HG02642 (cell line): ENCODE data around the gene LLGL2.

ENCODE experiments used
- ATAC-seq: cut with Tn5 transposase; IDR thresholded peaks from one replicate; pipeline ENCODE4 v1.9.1; 2021; ENCODE audit warnings: mild to moderate bottlenecking; ENCODE audit not compliant: unreplicated experiment, poor library complexity

The LLGL2 gene

DNA sequence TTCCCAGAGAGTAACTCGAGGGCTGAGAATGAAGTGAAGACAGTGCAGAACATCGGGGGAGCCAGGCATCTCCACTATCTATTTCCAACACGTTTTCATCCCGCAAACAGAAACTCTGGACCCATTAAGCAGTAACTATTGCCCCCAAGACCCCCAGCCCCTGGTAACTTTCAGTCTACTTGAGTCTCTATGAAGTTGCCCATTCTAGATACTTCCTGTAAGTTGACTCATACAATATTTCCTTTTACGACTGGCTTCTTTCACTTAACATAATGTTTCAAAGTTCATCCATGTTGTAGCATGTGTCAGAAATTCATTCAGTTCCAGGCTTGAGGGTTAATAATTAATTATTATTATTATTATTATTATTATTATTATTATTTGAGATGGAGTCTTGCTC, 81.6 kb downstream of the LLGL2 start:
- ATAC-seq: no peak

DNA sequence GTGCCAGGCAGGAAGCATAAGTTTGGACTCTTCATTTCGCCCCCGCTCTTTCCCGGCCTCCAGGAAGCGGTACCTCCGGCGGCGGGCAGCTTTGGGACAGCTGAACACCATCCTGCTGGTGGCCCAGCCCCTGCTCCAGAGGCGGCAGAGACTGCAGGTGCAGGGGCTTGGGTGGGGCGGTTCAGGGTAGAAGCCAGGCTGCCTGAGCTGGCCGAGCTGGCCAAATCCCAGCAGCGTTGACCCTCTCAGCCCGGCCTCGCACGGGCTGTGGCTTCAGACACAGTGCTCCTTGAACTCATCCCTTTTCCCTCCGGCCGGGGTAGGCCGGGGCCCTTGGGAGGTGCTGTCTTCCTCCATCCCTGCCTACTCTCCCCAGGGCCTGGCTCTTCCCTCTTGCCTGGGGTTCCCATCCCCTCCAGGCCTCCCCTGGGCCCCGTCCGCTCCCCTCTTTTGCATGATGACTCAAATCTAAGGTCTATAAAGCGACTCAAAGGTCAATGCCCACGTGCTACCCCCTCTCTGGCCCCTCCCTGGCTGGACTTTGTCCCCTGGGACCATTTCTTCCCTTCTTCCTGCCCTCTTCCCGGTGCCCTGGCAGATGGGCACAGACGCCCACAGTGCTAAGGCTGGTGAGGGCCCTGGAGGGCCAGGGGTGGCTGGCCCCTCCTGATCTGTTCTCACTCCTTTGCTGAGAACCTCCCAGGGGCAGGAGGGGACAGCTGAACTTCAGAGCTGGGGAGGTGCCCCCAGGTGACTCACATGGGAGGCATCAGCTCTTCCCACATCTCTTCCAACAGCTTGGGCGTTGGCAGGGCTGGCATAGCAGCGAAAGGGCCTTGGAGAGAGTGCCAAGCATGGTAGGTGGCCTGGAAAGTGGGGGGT, 84.8 kb downstream of the LLGL2 start:
- ATAC-seq: no peak

DNA sequence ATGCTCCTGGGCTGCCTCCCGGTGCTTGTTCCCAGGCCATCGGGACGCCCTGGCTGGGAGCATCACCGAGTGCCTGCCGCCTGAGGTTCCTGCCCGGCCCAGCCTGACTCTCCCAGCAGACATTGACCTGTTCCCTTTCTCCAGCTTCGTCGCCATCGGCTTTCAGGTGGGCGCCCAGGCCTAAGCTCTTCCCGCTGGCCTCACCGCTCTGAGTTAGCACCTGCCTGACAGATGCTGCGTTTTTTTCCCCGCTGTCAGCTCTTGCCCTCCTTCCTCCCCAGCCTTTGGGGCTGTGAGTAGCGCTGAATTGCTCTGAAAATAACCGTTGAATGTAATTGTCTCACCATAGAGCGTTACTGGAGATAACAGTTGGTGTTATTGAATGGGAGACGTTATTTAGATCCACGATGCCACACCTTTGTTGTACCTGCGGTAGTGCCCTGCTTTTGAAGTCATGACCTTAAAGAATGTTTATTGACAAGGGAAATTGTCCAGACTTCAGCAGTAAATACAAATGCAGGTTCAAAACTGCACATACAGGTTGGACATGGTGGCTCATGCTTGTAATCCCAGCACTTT, 86.4 kb downstream of the LLGL2 start:
- ATAC-seq: no peak

DNA sequence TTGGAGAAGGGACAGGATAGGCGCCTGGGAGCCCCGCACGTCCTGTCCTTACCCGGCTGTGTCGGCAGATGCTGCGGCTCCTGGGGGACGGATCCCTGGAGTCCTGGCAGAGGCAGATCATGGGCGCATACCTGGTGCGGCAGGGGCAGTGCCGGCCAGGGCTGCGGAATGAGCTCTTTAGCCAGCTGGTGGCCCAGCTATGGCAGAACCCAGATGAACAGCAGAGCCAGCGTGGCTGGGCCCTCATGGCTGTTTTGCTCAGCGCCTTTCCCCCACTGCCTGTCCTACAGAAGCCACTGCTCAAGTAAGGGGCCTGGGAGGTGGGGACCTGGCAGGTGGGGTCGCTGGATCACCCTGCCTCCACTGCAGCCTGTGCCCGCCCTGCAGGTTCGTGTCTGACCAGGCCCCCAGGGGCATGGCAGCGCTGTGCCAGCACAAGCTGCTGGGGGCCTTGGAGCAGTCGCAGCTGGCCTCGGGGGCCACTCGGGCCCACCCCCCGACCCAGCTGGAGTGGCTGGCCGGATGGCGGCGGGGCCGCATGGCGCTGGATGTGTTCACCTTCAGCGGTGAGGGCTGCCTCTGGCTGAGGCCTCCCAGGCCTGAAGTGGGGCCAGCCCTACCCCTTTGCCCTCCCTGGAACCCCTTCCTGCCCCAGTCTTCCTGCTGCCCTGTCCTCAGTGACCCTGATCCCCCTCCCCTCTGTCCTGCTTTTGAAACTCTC, 87.6 kb downstream of the LLGL2 start:
- ATAC-seq: no peak

DNA sequence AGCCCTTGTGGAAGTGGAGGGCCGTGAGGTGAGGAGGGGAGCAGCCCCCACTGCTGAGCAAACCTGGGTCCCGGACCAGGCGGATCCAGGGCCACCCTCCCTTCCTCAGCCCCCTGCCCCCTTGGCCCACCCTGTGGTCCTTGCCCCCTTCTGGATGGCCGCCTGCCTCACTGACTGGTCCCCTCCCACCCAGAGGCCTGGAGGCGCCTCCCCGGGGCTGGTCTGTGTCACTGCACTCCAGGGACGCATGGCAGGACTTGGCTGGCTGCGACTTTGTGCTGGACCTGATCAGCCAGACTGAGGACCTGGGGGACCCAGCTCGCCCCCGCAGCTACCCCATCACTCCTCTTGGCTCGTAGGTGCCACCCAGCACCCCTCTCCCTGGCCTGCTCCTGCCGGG, 88.5 kb downstream of the LLGL2 start:
- no peak for ATAC-seq

DNA sequence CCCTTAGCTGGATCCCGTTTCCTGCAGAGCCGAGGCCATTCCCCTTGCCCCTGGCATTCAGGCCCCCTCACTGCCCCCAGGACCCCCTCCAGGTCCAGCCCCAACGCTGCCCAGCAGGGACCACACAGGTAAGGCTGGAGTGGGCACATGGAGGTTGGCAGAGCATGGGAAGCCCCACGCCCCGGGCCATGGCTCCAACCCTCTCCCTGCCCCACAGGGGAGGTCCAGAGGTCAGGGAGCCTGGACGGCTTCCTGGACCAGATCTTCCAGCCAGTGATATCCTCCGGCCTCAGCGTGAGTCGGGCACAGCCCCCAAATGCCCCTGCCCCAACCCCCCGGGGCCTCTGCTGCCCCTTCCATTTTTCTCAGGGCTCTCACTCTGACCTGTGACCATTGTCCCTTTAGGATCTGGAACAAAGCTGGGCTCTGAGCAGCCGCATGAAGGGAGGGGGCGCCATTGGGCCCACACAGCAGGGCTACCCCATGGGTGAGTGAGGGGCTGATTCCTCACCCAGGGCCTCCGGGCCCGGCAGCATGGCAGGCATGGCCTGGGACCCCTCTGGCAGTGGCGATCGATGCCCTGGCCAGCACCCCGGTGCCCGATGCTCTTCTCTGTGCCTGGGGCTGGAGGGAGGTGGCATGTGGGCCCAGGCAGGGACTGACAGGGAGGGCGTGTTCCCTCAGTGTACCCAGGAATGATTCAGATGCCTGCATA, 89.2 kb downstream of the LLGL2 start:
- no peak for ATAC-seq

DNA sequence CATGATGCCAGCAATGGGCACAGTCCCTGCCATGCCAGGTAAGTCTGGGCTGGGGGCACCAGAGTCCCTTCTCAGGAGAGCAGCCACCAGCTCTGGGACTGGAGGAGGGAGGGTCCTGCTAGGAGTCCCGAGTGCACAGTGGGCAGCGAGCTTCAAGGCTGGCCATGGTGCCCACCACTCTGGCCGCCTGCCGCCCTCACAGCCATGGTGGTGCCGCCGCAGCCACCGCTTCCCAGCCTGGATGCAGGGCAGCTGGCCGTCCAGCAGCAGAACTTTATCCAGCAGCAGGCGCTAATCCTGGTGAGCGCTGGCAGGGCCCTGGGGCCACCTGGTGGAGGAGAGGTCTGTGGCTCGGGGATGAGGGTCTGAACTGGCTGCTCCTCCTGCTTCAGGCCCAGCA, 89.8 kb downstream of the LLGL2 start:
- ATAC-seq: no peak

DNA sequence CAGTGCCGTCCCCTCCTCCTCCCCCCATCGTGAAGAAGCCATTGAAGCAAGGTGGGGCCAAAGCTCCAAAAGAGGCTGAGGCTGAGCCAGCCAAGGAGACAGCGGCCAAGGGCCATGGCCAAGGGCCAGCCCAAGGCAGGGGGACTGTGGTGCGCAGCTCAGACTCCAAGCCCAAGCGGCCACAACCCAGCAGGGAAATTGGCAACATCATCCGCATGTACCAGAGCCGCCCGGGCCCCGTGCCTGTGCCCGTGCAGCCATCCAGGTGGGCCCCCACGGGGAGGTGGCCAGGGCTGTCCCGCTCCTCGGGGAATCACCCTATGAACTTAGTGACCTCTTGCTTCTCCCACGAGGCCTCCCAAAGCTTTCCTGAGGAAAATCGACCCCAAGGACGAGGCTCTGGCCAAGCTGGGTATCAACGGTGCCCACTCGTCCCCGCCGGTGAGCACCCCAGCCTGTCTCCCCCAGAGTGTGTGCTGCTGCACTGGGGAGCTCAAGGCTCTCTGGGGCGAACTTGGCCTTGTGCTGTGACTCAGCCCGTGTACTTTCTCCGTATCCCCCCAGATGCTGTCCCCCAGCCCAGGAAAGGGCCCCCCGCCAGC, 91.1 kb downstream of the LLGL2 start:
- no peak for ATAC-seq

DNA sequence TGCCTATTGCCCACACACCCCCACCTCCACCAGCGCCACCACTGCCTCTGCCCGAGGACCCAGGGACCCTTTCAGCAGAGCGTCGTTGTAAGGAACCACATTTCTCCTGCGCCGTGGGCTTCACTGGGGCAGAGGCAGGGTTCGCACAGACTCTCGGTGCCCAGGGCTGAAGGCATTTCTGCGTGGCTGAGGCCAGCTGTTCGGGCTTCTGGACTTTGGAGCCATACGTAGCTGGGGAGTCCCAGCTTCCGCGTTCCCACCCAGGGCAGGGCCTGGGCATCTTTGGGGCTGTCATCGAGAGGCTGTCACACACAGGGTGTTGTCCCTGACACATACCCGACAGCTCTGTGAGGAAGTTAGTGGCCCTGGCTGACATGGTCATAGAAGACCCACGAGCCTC, 91.7 kb downstream of the LLGL2 start:
- ATAC-seq: no peak

DNA sequence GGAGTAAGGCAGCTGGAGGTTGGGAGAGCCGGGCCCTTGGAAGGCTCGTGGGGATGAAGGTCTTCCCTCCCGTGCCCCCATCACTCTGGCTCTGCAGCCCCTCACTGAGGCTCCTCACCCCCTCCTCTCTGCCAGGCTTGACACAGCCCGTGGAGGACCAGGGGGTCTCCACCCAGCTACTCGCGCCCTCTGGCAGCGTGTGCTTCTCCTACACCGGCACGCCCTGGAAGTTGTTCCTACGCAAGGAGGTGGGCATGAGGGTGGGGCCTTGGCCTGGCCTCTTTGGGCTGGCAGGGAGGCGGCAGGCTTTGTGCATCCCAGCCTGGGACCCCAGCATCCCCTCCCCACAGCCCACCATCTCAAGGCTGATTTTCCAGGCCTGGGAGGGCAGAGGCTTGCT, 92.2 kb downstream of the LLGL2 start:
- ATAC-seq: no peak

DNA sequence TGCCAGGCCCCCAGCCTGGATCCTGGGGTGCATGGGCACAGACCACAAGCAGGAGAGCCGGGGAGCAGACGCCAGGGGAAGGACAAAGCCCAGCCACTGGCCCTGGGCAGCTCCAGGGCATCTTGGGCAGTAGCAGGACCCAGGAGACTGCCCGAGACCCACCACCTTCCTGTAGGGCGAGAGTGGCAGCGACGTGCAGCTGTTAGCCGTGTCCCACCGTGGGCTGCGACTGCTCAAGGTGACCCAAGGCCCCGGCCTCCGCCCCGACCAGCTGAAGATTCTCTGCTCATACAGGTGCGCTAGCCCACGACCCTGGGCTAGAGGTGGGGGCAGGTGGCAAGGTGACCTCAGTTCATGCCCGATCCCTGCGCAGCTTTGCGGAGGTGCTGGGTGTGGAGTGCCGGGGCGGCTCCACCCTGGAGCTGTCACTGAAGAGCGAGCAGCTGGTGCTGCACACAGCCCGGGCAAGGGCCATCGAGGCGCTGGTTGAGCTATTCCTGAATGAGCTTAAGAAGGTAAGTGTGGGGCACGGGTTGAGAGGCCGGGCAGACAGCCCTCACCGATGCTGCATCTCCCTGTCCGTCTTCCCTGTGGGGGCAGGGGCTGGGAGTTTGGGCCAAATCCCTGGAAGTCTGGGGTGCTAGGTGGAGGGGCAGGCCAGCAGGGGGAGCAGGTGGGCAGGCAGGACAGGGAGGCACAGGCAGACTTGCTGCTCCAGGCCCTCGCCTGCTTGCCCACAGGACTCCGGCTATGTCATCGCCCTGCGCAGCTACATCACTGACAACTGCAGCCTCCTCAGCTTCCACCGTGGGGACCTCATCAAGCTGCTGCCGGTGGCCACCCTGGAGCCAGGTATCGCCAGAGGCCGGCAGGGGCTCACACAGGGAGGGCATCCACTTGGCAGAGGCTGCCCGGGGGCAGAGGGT, 94.3 kb downstream of the LLGL2 start:
- no peak for ATAC-seq

DNA sequence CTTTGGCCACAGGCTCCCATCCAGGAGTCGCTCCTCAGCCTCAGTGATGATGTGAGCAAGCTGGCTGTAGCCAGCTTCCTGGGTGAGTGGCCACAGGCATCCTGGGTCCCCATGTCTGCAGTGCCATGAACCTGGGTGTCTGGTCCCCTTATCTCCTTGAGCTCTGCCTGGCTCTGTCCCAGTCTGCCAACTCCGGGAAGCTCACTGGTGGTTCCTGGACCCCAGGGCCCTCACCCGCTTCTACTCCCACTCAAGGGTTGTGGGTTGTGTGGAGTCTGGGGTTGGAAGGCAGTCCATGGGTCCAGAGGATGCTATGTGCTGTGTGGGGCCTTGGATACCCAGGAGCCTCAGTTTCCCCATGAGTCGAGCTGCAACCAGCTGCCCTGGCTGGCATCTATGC, 96.0 kb downstream of the LLGL2 start:
- ATAC-seq: no peak

DNA sequence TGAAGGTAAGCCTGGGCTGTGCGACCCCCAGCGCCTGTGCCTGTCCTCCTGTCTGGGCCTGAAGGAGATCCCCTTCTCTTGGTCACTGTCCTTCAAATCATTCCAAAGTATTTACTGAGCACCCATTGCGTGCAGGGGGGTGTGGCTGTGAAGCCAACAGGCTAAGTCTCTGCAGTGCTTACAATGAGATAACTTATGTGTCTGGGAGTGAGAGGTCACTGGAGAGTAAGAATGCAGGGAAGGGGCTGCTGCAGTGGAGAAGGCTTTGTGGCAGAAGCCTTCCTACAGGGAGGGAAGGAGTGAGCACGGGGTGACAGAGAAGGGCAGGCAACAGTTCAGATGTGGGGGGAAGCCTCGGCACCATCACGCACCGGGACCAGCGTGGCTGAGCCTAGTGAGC, 96.6 kb downstream of the LLGL2 start:
- ATAC-seq: no peak

DNA sequence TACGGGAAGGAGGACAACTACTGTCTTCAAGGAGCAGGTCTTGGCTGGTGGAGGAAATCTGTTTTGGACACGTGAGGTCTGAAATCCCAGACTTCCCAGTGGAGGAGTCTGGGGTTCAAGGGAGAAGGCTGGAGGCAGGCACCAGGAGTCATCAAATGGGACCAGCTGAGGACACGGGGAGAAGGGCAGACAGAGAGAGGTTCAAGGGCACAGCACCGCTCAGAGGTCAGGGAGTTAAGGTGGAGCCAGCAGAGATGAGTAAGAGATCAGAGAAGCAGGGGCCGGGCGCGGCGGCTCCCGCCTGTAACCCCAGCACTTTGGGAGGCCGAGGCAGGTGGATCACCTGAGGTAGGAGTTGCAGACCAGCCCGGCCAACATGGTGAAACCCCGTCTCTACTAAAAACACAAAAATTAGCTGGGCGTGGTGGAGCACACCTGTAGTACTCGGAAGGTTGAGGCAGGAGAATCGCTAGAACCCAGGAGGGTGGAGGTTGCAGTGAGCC, 97.3 kb downstream of the LLGL2 start:
- ATAC-seq: no peak

DNA sequence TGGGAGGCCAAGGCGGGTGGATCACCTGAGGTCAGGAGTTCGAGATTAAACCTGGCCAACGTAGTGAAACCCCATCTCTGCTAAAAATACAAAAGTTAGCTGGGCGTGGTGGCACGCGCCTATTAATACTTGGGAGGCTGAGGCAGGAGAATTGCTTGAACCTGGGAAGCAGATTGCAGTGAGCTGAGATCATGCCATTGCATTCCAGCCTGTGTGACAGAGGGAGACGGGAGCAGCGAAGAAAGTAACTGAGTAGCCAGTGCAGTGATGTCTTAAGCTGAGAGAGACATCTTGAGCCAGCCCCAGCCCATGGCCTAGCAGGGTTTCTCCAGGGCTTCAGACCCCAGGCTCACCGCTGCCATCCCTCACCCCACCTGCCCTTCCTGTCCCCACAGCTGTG, 97.9 kb downstream of the LLGL2 start:
- no peak for ATAC-seq

DNA sequence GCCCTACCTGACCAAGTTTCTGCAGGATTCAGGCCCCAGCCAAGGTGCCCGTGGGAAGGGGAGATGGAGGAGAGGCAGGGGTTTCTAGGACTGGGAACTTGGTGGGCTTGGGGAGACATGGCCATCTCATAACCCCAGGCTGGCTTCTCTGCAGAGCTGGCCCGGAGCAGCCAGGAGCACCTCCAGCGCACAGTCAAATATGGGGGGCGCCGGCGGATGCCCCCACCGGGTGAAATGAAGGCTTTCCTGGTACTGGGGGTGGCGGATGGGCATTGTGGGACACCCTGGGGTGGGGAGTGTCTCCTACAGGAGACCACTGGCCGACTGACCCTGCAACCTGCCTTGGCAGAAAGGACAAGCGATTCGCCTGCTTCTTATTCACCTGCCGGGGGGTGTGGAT, 98.5 kb downstream of the LLGL2 start:
- ATAC-seq: no peak
